ENCODE measurements around the gene NID1.
"Not testable (repeated sequence)": the region's sequence is repeated elsewhere in the genome, so short reads cannot be mapped to it uniquely, and the experiment has no call there.

NID1 gene

DNA sequence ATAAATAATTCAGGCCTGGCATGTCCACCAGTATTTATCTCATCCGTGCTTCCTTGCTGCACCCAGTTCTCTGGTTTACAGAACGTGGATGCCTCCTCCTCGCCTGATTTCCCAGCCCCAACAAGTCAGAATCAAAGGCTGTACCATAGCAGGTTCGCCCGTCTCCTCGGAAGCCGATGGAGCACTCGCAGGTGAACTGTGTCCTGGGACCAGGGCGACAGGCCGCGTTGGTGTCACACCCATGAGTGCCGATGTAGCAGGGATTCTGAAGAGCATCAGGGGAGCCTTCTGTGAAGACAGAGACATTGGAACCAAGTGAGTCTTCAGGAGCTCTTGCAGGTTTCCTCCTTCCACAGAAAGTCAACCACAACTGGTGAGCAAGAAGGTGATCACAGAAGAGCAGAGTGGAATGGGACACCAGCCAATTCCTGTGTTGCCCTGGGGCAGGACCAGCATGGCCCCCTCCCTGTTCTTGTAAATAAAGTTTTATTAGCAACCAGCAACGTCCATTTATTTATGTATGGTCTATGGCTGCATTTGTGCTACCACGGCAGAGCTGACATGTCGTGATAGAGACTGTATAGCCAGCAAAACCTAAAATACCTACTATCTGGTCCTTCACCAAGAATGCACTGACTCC is 40.8 kb downstream of the NID1 start:
- no peak for DNase-seq

DNA sequence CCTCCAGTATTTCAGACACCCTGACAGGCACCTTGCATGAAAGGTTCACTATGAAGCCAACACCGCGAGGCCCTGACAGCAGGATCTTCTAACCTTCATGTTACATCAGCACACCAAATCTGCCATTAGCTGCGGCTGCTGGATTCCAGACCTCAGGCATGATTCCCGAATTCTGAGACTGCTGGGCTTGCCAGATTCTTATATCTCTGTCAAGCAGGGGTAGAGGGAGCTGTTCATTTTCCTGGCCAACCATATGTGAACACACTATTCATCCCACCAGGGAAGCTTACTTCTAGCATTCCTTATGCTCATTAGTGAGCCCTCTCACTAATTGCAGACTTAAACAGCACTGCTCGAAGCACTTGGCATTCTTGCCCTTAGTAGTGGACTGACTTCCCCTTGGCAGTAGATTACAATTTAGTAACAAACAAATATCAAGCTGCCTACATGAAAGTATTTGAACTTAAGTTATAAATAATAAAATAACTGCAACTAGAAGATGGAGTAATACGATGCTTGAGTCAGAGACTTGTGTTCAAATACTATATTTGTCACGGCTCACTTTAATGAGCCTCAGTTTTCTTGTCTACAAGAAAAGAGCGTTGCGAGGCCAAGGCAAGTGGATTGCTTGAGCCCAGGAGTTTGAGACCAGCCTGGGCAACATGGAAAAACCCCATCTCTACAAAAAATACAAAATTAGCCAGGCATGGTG is 43.3 kb downstream of the NID1 start:
- DNase-seq = peak; percentile 78

DNA sequence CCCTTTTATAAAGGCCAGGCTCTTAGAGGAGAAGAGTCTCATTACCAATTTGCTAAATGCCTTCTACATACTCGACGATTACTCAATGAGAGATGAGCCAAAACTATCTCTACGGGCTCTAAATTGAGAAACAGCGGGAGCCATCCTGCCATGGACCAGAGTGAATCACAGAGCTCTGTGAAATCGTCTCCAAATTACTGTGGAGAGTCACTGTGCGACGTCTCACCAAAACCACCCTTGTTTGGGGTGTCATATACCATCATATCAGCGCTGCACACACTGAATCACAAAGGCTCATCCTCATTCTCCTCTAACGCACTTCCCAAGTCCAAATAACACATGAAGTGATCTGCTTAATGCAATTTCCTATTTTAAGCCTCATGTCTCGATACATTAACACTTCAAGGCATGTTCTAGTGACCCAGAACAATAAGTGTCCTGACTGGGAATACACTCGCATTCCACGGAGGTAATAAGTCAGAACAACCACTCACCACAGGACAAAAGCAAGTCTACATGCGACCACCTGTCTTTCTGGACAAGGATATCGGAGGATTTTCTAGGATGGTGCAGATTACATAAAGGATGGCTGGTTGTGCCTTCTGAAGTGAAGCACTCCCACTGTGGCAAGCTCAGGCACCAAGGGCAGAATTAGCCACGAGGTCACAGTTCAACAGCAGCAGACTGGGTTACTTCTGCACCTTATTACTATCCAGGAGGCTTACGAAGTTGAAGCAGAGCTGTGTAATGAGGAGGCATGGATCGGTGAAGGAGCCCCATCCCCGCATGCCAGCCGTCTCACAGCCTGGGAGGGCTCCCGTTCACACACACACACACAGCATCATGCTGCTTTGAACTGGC is 44.3 kb downstream of the NID1 start:
- DNase-seq = peak; percentile 74

DNA sequence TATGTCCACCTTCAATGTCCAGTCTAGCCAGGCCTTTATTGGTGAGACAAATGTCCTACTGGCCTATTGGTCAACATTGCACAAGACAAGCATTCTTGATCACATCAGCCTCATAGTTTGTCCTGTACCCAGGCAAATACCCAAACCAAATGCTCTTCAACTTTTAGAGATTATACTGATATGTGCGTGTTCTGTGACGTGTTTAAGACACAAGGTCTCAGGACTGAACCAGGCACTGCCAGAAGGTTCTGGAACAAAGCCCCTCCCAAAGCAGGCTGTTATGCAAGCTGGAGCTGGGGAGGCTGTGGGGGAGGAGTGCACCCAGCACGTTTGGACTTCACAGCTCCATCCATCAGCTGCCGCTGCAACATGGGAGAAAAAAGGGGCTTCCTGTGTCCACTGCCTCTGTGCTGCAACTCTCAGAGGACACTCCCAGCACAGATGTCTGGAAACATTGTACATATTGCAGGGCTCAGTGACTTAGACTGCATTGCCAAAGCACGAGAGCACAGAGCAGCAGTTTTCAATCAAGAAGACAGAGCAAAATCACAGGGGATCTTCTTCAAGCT is 45.9 kb downstream of the NID1 start:
- DNase-seq = peak; percentile 58

DNA sequence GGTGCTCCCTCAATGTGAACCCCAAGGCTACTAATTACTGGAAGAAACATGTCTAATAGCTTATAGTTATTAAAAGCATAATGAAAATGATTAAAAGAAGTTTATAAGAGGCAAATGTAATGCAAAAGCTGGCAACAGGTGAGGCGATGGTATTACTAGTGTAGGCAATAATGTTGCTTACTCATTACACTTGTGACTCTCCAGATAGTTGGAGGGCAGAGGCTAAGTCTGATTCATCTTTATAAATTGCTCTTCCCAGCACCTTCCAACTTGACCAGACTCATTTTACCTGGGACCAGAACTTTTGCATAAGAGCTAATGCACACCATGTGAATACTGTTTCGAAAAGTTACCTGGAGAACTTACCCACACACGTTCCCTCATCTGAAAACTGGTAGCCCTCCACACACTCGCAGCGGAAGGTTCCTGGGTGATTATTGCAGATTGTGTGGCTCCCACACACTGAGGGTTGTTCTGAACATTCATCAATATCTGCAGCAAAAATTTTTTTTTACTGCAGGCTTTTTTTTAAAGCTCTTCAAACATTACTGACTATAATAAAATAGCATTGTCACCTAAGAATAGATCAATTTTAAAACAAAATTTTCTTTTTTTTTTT is 48.0 kb downstream of the NID1 start:
- DNase-seq = no peak

DNA sequence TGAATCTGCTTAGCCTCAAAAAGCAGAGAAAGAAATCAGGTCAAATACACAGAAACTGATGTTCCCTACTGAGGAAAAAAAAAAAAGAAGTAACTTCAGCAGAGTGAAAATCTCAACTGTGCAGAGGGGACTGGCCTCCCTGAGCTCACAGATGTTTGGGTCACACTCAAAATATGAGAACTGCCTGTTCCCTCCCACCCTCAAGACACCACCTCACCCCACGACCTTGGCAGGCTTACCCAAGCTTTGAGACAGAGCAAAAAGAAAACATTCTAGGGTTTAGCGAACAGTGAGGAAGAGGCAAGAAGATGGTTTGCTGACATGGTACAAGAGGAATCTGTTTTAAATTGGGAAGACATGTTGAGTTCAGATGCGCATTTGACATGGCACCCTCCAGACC is 48.8 kb downstream of the NID1 start:
- DNase-seq = no peak

DNA sequence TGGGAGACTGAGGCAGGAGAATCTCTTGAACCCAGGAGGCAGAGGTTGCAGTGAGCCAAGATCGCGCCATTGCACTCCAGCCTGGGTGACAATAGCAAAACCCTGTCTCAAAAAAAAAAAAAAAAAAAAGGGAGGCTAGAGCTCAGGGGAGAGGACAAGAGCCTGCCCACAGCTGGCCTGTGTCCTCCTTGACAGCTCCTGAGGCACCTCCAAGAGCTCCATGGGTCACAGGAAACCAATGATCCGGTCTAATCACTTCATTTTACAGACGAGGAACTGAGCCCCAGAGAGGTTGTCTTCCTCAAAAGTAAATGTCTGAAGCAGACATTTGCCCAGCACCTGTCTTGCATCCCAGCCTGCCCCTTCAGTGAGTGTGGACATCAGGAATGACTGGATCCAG is 49.4 kb downstream of the NID1 start:
- DNase-seq = no peak

DNA sequence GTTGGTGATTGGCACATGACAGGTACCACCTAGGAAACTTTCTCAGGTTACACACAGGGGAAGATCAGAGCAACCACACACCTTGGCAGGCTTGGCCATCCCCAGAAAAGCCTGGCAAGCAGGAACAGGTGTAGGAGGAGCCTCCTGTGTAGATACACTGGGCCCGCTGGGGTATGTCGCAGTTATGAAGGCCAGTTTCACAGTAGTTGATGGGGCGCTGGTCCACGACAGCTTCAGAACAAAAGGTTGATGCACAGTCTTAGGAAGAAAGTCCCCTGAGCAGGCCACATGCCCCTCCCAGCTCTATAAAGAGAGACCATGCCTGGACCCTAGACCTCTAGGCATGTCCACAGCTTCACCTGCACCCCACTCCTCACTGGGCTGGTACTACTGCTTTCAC is 51.6 kb downstream of the NID1 start:
- no peak for DNase-seq

DNA sequence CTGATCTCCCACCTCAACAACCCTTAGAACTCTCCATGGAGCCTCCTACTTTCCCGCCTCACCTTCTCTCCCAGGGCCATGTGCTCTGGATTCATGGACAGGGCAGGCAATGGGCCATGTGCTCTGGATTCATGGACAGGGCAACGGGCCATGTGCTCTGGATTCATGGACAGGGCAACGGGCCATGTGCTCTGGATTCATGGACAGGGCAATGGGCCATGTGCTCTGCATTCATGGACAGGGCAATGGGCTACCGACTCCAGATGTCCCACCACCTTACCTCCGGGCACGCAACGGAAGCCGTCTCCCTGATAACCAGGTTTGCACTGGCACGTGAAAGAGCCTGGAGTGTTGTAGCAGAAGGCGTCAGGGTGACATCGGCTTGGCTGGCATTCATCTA is 53.2 kb downstream of the NID1 start:
- no peak for DNase-seq

DNA sequence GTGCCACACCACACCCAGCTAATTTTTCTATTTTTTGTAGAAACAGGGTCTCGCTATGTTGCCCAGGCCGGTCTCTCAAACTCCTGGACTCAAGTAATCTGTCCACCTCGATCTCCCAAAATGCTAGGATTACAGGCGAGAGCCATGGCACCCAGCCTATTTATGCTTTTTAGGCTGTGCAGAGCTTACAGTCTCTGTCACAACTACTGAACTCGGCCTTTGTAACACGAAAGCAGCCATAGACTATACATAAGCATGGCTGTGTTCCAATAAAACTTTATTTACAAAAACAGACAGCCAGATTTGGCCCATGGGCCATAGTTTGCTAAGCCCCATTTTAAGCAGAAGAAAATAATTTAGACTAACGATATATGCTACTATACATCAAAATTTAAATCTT is 54.4 kb downstream of the NID1 start:
- DNase-seq = no peak

DNA sequence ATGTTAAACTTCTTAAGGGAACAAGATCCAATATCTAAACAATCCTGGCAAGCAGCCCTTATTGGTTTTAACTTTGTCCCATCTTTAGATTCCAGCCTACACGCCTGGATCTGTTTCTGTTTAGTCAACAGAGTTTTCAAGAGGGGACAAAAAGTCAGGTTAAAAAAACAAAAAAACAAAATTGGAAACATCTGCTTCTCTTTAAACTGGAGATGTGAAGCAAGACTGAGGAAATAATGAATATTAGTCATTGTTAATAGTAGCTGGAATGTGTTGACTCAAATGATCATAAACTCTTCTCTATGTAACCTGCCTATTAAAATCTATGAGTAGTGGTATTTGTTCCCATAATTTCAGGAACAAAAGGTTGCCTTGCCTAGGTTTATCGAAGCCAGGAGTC is 55.0 kb downstream of the NID1 start:
- DNase-seq = peak; percentile 91

DNA sequence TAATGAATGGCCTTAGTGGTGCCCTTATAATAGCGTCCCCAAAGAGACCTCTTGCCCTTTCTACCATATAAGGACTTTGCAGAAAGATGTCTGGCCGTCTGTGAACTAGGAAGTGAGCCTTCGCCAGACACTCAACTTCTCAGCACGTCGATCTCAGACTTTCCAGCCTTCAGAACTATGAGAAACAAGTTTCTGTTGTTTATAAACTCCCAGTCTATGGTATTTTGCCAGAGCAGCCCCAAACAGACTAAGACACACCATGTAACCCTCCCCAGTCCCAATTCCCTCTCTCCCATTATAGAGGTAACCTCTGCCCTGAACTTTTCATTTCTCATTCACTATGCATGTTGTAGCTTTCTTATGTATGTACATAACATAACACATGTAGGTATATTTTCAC is 55.7 kb downstream of the NID1 start:
- DNase-seq = no peak

DNA sequence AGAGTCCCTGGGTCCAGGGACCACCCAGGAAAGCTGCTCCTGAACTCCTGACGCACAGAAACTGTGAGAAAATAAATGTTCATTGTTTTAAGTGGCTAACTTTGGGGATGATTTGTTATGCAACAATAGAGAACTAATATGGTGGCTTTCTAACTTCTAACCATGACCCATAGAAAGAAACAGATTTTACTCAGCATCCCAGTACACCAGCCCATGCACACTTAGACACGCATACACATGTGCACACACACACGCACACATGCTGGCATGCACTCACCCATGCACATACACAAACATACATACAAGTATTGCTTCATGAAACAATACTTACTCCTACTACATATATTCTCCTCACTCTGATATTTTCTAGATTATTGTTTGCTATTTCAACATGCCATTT is 57.1 kb downstream of the NID1 start:
- DNase-seq = no peak

DNA sequence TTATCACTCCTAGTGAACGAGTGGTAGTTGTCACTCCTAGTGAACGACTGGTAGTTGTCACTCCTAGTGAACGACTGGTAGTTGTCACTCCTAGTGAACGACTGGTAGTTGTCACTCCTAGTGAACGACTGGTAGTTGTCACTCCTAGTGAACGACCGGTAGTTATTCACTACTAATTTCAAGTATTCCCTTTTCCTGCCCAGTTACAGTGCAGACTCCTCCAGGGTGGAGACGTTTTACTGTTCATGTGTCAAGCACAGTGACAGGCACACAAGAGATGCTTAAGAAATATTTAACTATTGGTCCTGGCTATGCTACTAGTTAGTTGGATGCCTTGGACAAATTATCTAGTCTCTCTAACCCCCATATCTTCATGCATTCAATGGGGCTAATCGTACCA is 61.8 kb downstream of the NID1 start:
- not testable (repeated sequence) for DNase-seq

DNA sequence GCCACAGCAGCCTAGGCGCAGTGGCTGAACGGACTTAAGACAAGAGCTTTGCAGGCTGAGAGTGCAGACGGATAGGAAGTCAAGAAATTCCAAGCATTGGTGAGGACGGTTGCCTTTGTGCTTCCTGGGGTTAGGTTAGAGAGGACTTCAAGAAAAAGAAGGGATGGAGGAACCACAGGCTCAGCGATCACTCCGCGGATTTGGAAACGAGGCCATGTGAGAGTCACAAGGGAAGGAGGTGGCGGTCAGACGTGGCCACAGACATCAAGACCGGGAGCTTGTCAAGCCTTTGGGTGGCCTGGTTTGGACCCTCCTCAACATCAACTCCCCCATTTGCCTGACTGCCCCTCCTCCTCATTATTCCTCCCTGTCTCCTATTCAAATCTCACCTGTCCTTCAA is 62.3 kb downstream of the NID1 start:
- DNase-seq = no peak

DNA sequence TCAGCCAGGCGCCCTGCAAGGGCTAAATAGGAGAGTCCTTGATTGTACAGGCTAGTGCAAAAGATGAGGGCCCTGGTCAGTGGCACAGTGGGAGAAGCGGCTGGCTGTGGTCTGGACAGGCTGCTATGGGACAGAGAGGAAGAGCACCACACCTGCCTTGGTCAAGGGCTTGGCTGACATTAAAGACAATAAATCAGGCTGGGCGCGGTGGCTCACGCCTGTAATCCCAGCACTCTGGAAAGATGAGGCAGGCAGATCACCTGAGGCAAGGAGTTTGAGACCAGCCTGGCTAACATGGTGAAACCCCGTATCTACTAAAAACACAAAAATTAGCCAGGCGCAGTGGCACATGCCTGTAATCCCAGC is 62.9 kb downstream of the NID1 start:
- DNase-seq = no peak

DNA sequence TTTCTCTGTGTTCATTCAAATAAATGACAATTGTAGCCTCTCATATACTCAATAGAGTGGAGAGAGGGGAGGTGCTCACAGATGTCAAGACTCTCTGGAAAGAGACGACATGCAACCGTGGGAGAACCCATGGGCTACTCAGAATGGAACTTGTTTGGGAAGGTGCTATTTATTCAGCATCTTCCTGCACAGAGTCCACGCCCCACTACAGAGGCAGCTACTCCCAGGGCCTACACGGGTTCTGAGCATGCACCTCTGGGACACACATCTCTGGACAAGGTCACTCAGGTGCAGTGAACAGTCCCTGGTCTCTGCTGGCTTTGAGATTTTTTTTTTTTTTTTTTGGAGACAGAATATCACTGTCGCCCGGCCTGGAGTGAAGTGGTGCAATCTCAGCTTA is 64.1 kb downstream of the NID1 start:
- DNase-seq = no peak

DNA sequence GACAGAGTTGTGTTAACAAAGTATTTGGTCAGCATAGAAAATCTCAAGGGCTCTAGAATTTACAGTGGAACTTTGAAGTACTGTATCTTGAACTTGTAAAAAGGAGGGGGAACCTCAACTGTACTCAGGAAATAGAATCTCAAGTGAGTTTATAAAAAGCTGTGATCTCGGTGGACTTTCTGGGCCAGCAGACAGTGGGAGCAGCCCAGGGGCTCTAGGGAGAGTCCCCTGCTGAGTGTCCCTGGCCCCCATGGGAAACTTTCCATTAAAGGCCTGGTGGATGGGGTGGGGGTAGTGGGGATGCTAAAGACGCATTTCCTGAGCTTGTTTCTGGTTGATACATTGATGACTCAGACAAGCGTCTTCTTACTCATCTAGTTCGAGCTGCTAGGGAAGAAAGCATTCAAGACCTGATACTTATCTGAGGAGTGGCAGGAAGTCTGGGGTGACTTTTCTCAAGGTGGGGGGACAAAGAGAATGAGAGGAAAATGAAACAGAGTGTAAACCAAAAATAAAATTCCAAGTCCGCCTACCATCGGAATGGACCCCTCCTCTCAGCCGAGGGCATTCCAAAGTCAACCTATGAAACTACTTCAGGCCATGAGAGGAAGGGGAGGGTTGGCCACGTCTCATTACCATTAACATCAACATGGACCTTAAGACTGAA is 65.5 kb downstream of the NID1 start:
- DNase-seq = peak; percentile 96

DNA sequence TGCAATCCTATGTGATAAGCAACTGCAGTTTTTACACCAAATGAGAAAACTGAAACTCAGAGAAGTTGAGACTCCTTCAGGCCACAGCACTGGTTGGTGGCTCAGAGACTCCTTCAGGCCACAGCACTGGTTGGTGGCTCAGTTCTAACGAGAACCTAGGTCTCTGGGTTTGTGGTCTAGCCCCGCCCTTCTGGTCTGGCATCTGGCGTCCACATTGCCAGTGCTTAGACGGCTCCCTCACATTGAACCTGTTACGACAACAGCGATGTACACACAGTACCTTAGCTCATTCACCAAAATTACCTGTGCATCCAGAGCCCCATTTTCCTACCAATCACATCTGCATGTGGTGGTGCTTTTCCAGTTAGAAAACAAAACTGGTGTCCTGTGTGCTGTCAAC is 66.1 kb downstream of the NID1 start:
- peak; percentile 45 for DNase-seq

DNA sequence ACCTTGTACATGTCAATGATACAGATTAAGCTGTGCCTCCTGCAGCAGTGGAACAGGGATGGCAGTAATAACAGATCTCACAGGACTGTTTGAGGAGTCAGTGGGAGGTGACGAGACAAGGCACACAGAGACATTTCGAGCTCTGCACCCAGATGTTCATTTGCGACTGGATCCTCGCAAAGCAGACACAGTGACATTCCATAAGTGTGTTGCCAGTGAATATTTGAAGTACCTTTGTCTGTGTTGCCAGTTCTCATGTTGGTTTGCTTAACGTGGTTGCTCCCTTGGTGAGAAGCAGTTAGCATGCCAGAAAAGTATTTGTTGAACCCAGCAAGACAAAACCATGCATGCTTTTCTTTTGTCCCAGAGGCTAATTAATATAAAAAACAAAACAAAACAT is 67.0 kb downstream of the NID1 start:
- no peak for DNase-seq

DNA sequence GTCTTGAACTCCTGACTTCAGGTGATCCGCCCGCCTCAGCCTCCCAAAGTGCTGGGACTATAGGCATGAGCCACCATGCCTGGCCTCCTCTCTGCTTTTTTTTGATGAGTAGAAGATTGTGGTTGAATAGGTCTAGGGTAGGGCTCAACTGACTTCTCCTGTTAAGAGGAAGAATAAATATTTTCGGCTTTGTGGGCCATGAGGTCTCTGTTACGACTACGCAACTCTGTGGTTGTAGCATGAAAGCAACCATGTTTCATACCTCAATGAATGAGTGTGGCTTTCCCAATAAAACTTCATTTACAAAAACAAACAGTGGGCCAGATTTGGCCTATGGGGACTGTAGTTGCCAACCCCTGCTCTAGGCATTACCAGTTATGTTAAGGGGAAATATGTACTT is 67.8 kb downstream of the NID1 start:
- no peak for DNase-seq

DNA sequence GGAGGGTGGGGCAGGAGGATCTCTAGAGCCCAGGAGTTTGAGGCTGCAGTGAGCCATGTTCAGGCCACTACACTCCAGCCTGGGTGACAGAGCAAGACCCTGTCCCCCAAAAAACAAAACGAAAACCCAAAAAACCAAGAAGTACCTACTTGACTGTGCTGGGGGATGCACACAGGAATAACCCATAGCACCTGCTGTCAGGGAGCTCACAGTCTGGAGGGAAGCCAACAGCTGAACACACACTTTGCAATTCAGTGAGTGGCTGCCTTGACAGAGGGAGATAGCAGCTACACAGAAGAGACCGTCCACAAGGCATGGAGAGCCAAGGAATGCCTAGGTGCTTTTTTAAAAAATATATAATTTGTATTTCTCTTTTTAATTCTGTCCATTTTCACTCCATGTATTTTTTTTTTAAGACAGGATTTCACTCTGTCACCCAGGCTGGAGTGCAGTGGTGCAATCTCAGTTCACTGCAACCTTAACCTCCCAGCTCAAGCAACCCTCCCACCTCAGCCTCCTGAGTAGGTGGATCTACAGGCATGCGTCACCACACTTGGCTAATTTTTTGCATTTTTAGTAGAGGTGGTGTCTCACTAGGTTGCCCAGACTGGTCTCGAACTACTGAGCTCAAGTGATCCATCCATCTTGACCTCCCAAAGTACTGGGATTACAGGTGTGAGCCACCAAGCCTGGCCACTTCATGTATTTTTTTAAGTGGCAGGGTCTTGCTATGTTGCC is 68.7 kb downstream of the NID1 start:
- no peak for DNase-seq
